ENCODE data around the gene ENAH.

GRCh38 chr1:225520587-225521227 is 132.2 kb downstream of the ENAH start:
- TF ChIP-seq EZH2phosphoT487 (IDR thresholded peaks at IDR 0.05; ENCODE audit: borderline replicate concordance, low read depth) = no peak
- TF ChIP-seq NRF1 (IDR thresholded peaks at IDR 0.05; ENCODE audit: low read depth, low read length) = no peak
- TF ChIP-seq CTCF (IDR thresholded peaks at IDR 0.05) = no peak
- TF ChIP-seq POLR2AphosphoS5 (IDR thresholded peaks at IDR 0.05; ENCODE audit: low read depth, low read length) = no peak
